Endothelial cell of umbilical vein (primary cell): Measurements from ENCODE around the gene ACTMAP. TPM values are rescaled to one million over a fixed set of nuclear protein-coding genes. Genes with fewer than 3 reads are reported as not detected.

Experiments used
- BruUV-seq: library from RNA; stranded (reverse); fragments of 400-500 nt; replicated peaks from 2 replicates; lab custom pipeline; 2021; lab: Mats Ljungman, UMichigan
- CTCF ChIA-PET: fragments of 300-600, 350-600 bp; sonication (Branson Sonifier 250); formaldehyde crosslinking; loops from one replicate; lab custom pipeline; 2021; ENCODE audit warnings: antibody characterized with exemption, inconsistent platforms; lab: Charles Lee
- POLR2A ChIA-PET: fragments of 300-600, 350-600 bp; sonication (Branson Sonifier 250); formaldehyde crosslinking; loops from one replicate; lab custom pipeline; 2021; ENCODE audit warnings: antibody characterized with exemption, inconsistent platforms; lab: Charles Lee
- DNase-seq: peaks from one replicate; pipeline ENCODE4 v3.0.0-alpha.2; 2011; ENCODE audit warnings: low read depth, low spot score
- FAIRE-seq: peaks from 2 replicates; lab custom pipeline; 2011; peaks lifted over from hg19 to GRCh38; lab: Jason Lieb, UNC
- H2AFZ ChIP-seq: 2 replicates; pipeline ENCODE4 v1.6.0; 2012; ENCODE audit warnings: low read depth, low read length, control low read depth, inconsistent platforms
- H3K27ac ChIP-seq: 2 replicates; pipeline ENCODE4 v1.5.1; 2011; ENCODE audit warnings: low read depth, mild to moderate bottlenecking, control low read depth, low read length, moderate library complexity; ENCODE audit not compliant: insufficient read depth
- H3K27me3 ChIP-seq, 2 experiments: 2 replicates each; pipeline versions ENCODE4 v1.6.0 to v1.6.1; 2011; ENCODE audit warnings: low read length in 2 of 2, mixed read lengths in 1 of 2; ENCODE audit not compliant: control insufficient read depth in 2 of 2, insufficient read depth in 2 of 2
- H3K36me3 ChIP-seq, 2 experiments: 2 replicates in 1 of 2; 3 replicates in 1 of 2; pipeline ENCODE4 v1.5.1; 2011; ENCODE audit warnings: low read length in 2 of 2, mild to moderate bottlenecking in 1 of 2, moderate library complexity in 1 of 2; ENCODE audit not compliant: control insufficient read depth in 2 of 2, insufficient read depth in 2 of 2; ENCODE audit errors: extremely low read depth in 1 of 2
- H3K4me1 ChIP-seq: 3 replicates; pipeline ENCODE4 v1.5.1; 2011; ENCODE audit warnings: mild to moderate bottlenecking, low read length; ENCODE audit not compliant: control insufficient read depth, insufficient read depth; ENCODE audit errors: extremely low read depth
- H3K4me2 ChIP-seq: 2 replicates; pipeline ENCODE4 v1.6.1; 2011; ENCODE audit warnings: low read length, control low read depth, mixed read lengths; ENCODE audit not compliant: insufficient read depth
- H3K4me3 ChIP-seq, 3 experiments: fragments of 200-600 bp in 1 of 3; sonication (generic), shearing (Covaris generic) in 1 of 3; replicated peaks in 1 of 3; 2 replicates each; pipeline ENCODE4 v1.5.1; 2011 to 2016; ENCODE audit warnings: control low read depth in 3 of 3, low read length in 3 of 3, mild to moderate bottlenecking in 2 of 3, inconsistent platforms in 1 of 3, low read depth in 1 of 3, moderate library complexity in 1 of 3; ENCODE audit not compliant: insufficient read depth in 1 of 3
- H3K79me2 ChIP-seq: 2 replicates; pipeline ENCODE4 v1.6.0; 2012; ENCODE audit warnings: low read length, inconsistent platforms; ENCODE audit not compliant: control insufficient read depth, insufficient read depth
- H3K9ac ChIP-seq: replicated peaks from 2 replicates; pipeline ENCODE3; 2011; ENCODE audit warnings: low read length, control low read depth; ENCODE audit not compliant: insufficient read depth; ENCODE audit errors: extremely low read depth
- H3K9me1 ChIP-seq: replicated peaks from 3 replicates; pipeline ENCODE4 v1.6.0; 2011; ENCODE audit warnings: mild to moderate bottlenecking, low read length; ENCODE audit not compliant: control insufficient read depth, insufficient read depth; ENCODE audit errors: extremely low read depth
- H3K9me3 ChIP-seq: replicated peaks from 2 replicates; pipeline ENCODE4 v1.5.1; 2012; ENCODE audit warnings: low read length, inconsistent platforms; ENCODE audit not compliant: control insufficient read depth, insufficient read depth
- H4K20me1 ChIP-seq: replicated peaks from 2 replicates; pipeline ENCODE3; 2011; ENCODE audit warnings: mild to moderate bottlenecking, low read length; ENCODE audit not compliant: control insufficient read depth, insufficient read depth; ENCODE audit errors: extremely low read depth
- CTCF ChIP-seq, 2 donors: IDR thresholded peaks; 1 replicate in 1 of 2; 2 replicates in 1 of 2; pipeline ENCODE4 v1.5.1; 2011; ENCODE audit warnings: low read length in 2 of 2, mild to moderate bottlenecking in 2 of 2, moderate library complexity in 2 of 2, control low read depth in 1 of 2, inconsistent platforms in 1 of 2, low read depth in 1 of 2; ENCODE audit not compliant: insufficient read depth in 1 of 2; ENCODE audit errors: extremely low read depth in 1 of 2
- EZH2 ChIP-seq: IDR thresholded peaks from 2 replicates; pipeline ENCODE4 v1.6.1; 2012; ENCODE audit warnings: borderline replicate concordance, low read depth, mild to moderate bottlenecking, moderate library complexity, low read length, inconsistent platforms; ENCODE audit not compliant: severe bottlenecking
- FOS ChIP-seq: IDR thresholded peaks from 2 replicates; pipeline ENCODE4 v1.6.1; 2011; ENCODE audit warnings: mild to moderate bottlenecking, low read length, moderate library complexity, borderline replicate concordance; ENCODE audit not compliant: insufficient read depth
- GATA2 ChIP-seq: IDR thresholded peaks from 2 replicates; pipeline ENCODE4 v1.7.0; 2011; ENCODE audit warnings: low read depth, mild to moderate bottlenecking, moderate library complexity, mixed read lengths, low read length; ENCODE audit not compliant: insufficient read length, insufficient read depth
- JUN ChIP-seq: IDR thresholded peaks from 2 replicates; pipeline ENCODE4 v1.6.1; 2011; ENCODE audit warnings: borderline replicate concordance, low read depth; ENCODE audit not compliant: insufficient read length, insufficient read depth
- MAX ChIP-seq: IDR thresholded peaks from 2 replicates; pipeline ENCODE4 v1.6.1; 2011; ENCODE audit not compliant: insufficient read depth, insufficient read length
- MYC ChIP-seq: IDR thresholded peaks from one replicate; pipeline ENCODE4 v1.6.1; 2011; ENCODE audit warnings: mild to moderate bottlenecking, low read depth, low read length
- POLR2A ChIP-seq: IDR thresholded peaks from 2 replicates; pipeline ENCODE4 v1.6.1; 2012; ENCODE audit warnings: low read depth, mild to moderate bottlenecking, control low read depth, low read length
- POLR2AphosphoS5 ChIP-seq: IDR thresholded peaks from 2 replicates; pipeline ENCODE4 v1.6.1; 2012; ENCODE audit warnings: low read depth, mild to moderate bottlenecking, control low read depth, low read length, moderate library complexity; ENCODE audit not compliant: insufficient read depth
- dilution Hi-C: fragments of 300-500 bp; cut with MboI; formaldehyde crosslinking; loops from one replicate; pipeline ENCODE4 v1.15.0; 2019; ENCODE audit warnings: low sequenced_read_pairs; ENCODE audit not compliant: extremely low pct_ligation_motif_present
- intact Hi-C: fragments of 100-400 bp; cut with micrococcal nuclease; formaldehyde crosslinking; loops from one replicate; pipeline ENCODE4 v1.10.0; 2022
- polyA plus RNA-seq, 4 experiments: library from polyadenylated mRNA; depleted of rRNA in 3 of 4; stranded (reverse) in 3 of 4; unstranded in 1 of 4; fragments of >200 nt; gene quantifications; 2 replicates each; pipeline versions ENCODE4 v1.2.1 to v1.2.3, GENCODE V29; 2011 to 2012; ENCODE audit warnings: missing spikeins in 1 of 4
- total RNA-seq: library from RNA; stranded (reverse); gene quantifications from 2 replicates; pipeline ENCODE4 v1.2.3, GENCODE V29; 2021

ACTMAP gene
- total and polyA plus RNA-seq, 2 donors (not counting 3 experiments of a cell fraction or from before 2014, with no cell fraction given), result 5.2 to 9.1 TPM

GRCh38 chr19:40707615-40708014 lies 42.7 kb downstream of the ACTMAP start:
- no peaks in the 10 kb centered on the region for H3K4me1 ChIP-seq
- no peaks in the 10 kb centered on the region for H3K27me3 ChIP-seq
- FAIRE-seq (no peak), DNase-seq (no peak)
- no peak overlapping the region for H3K27ac ChIP-seq
- no peak overlapping the region for H2AFZ ChIP-seq
- POLR2A ChIA-PET, result no interaction called here
- BruUV-seq, result no TSS peak
- H3K79me2 ChIP-seq, result no peaks in the 10 kb centered on the region
- TF ChIP-seq POLR2AphosphoS5 (no peak), EZH2 (no peak), FOS (no peak), GATA2 (no peak), MAX (no peak), POLR2A (no peak), JUN (no peak), MYC (no peak), CTCF (IDR thresholded peaks at IDR 0.05; ENCODE audit: extremely low read depth in 1 of 2, insufficient read depth in 1 of 2, low read depth in 1 of 2, low read length in 2 of 2) (no peak)
- intact Hi-C loops, result no loop called here
- dilution Hi-C loops, result no loop called here
- no peaks in the 10 kb centered on the region for H4K20me1 ChIP-seq
- H3K4me3 ChIP-seq, result no peak overlapping the region
- no peak overlapping the region for H3K4me2 ChIP-seq
- CTCF ChIA-PET, result no interaction called here
- H3K9me1 ChIP-seq, result no peaks in the 10 kb centered on the region
- H3K9ac ChIP-seq, result no peak overlapping the region
- peaks cover 0 to 10% of the 10 kb centered on the region in 2 experiments for H3K36me3 ChIP-seq
- H3K9me3 ChIP-seq, result no peaks in the 10 kb centered on the region
